Vagina (tissue), 2 donors: ENCODE results near the gene WDR70.
"Not testable (repeated sequence)": the region's sequence is repeated elsewhere in the genome, so short reads cannot be mapped to it uniquely, and the experiment has no call there.

Experiments used
- POLR2A ChIP-seq, 2 donors: fragments of 450-650 bp; IDR thresholded peaks; one replicate each; pipeline ENCODE4 v1.6.1; 2017; ENCODE audit warnings: antibody characterized with exemption in 2 of 2, mild to moderate bottlenecking in 2 of 2, moderate library complexity in 2 of 2
- TF ChIP-seq, protein P1 (sequence below), 3 experiments: fragments of 450-650 bp in 2 of 3; fragments of 200-600 bp in 1 of 3; sonication (generic) in 1 of 3; IDR thresholded peaks; one replicate each; pipeline ENCODE4 v1.5.1; 2017 to 2019; ENCODE audit warnings: antibody characterized with exemption in 3 of 3, mild to moderate bottlenecking in 2 of 3, moderate library complexity in 2 of 3

DNA sequence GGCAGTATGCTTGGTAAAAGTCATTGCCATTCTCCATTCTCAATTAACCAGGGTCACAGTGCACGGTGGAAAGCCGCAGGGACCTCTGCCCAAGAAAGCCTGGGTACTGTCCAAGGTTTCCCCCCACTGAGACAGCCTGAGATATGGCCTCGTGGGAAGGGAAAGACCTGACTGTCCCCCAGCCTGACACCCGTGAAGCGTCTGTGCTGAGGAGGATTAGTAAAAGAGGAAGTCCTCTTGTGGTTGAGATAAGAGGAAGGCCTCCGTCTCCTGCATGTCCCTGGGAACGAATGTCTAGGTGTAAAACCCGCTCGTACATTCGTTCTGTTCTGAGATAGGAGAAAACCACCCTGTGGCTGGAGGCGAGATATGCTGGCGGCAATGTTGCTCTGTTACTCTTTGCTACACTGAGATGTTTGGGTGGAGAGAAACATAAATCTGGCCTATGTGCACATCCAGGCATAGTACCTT lies 293.0 kb downstream of the WDR70 start:
- TF ChIP-seq, protein P1, sequence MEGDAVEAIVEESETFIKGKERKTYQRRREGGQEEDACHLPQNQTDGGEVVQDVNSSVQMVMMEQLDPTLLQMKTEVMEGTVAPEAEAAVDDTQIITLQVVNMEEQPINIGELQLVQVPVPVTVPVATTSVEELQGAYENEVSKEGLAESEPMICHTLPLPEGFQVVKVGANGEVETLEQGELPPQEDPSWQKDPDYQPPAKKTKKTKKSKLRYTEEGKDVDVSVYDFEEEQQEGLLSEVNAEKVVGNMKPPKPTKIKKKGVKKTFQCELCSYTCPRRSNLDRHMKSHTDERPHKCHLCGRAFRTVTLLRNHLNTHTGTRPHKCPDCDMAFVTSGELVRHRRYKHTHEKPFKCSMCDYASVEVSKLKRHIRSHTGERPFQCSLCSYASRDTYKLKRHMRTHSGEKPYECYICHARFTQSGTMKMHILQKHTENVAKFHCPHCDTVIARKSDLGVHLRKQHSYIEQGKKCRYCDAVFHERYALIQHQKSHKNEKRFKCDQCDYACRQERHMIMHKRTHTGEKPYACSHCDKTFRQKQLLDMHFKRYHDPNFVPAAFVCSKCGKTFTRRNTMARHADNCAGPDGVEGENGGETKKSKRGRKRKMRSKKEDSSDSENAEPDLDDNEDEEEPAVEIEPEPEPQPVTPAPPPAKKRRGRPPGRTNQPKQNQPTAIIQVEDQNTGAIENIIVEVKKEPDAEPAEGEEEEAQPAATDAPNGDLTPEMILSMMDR (IDR thresholded peaks at IDR 0.05): not testable (repeated sequence)
- not testable (repeated sequence) for TF ChIP-seq POLR2A (IDR thresholded peaks at IDR 0.05)
